Large intestine (tissue), 3 donors: ENCODE results near the gene ATP11B. TPM values are rescaled to one million over a fixed set of nuclear protein-coding genes. Genes with fewer than 3 reads are reported as not detected.

Experiments used
- DNase-seq, 2 donors: peaks; one replicate each; pipeline versions ENCODE4 v3.0.0 to v3.0.0-alpha.2; 2013
- H3K27ac ChIP-seq: one replicate; pipeline ENCODE4 v1.5.1; 2013; ENCODE audit warnings: low read length
- H3K27me3 ChIP-seq: 2 replicates; pipeline ENCODE4 v1.6.1; 2013; ENCODE audit warnings: low read length; ENCODE audit not compliant: control insufficient read depth, insufficient read depth
- H3K36me3 ChIP-seq: 2 replicates; pipeline ENCODE4 v1.6.1; 2013; ENCODE audit warnings: low read length; ENCODE audit not compliant: control insufficient read depth, insufficient read depth
- H3K4me1 ChIP-seq: one replicate; pipeline ENCODE4 v1.6.1; 2013; ENCODE audit warnings: low read length; ENCODE audit not compliant: control insufficient read depth, insufficient read depth
- H3K4me3 ChIP-seq: one replicate; pipeline ENCODE4 v1.5.1; 2013; ENCODE audit warnings: low read length
- H3K9me3 ChIP-seq: one replicate; pipeline ENCODE4 v1.6.1; 2013; ENCODE audit warnings: mild to moderate bottlenecking, low read depth, low read length, moderate library complexity; ENCODE audit not compliant: control insufficient read depth
- WGBS: methylation state at CpG from one replicate; pipeline ENCODE4 v1.1.5; 2013; ENCODE audit warnings: low lambda C conversion rate; ENCODE audit not compliant: insufficient coverage; 5-methylcytosine and 5-hydroxymethylcytosine counted together
- polyA plus RNA-seq: library from polyadenylated mRNA; unstranded; fragments of 120-200 nt; gene quantifications from one replicate; pipeline ENCODE4 v1.2.1, GENCODE V29; 2013

Gene ATP11B
- polyA plus RNA-seq, 1 donor = 48.5 TPM

- no peak for DNase-seq
- WGBS = 60% methylated on average over 1 of the region's 6 CpGs
These were observed 174.2 kb downstream of the ATP11B start for GRCh38 chr3:182967218-182968204.

GRCh38 chr3:182969277-182969676 lies 176.0 kb downstream of the ATP11B start:
- H3K4me3 ChIP-seq = no peak overlapping the region
- peaks cover 15% of the 10 kb centered on the region for H3K4me1 ChIP-seq
- no peaks in the 10 kb centered on the region for H3K27me3 ChIP-seq
- H3K9me3 ChIP-seq = no peaks in the 10 kb centered on the region
- no peak for DNase-seq
- H3K27ac ChIP-seq = no peak overlapping the region
- H3K36me3 ChIP-seq = no peaks in the 10 kb centered on the region

More at GRCh38 chr3:182967218-182968204, 174.2 kb downstream of the ATP11B start:
- Histone ChIP-seq H3K4me1 (peaks cover 15% of the 10 kb centered on the region), H3K27ac (no peak overlapping the region), H3K9me3 (no peaks in the 10 kb centered on the region), H3K36me3 (peaks cover 6% of the 10 kb centered on the region), H3K27me3 (no peaks in the 10 kb centered on the region), H3K4me3 (no peak overlapping the region)

DNA sequence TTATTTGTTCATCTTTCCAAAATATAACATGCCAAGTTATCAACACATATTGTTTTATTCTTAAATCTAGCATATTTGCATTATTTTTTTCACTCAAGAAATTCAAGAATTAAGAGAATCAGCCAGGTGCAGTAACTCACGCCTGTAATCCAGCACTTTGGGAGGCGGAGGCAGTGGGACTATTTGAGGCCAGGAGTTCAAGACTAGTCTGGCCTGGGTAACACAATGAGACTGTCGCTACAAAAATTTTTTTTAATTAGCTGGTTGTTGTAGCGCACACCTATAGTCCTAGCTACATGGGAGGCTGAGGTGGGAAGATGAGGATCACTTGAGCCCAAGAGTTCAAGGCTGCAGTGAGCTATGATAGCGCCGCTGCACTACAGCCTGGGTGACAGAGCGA lies 176.5 kb downstream of the ATP11B start:
- Histone ChIP-seq H3K9me3 (no peaks in the 10 kb centered on the region), H3K4me3 (no peak overlapping the region), H3K27ac (peak overlapping the region; percentile 45), H3K4me1 (peaks cover 13% of the 10 kb centered on the region), H3K27me3 (no peaks in the 10 kb centered on the region), H3K36me3 (no peaks in the 10 kb centered on the region)
- no peak for DNase-seq
- 90% methylated on average over 2 of the region's 7 CpGs for WGBS

GRCh38 chr3:182970811-182971418 lies 177.6 kb downstream of the ATP11B start:
- no peaks in the 10 kb centered on the region for H3K27me3 ChIP-seq
- H3K36me3 ChIP-seq = no peaks in the 10 kb centered on the region
- H3K4me3 ChIP-seq = no peak overlapping the region
- H3K9me3 ChIP-seq = no peaks in the 10 kb centered on the region
- peak overlapping the region; percentile 60 for H3K27ac ChIP-seq
- H3K4me1 ChIP-seq = peaks cover 11% of the 10 kb centered on the region
- DNase-seq = peak; percentile 49 to 86
- WGBS = no CpG with 5 or more reads among the region's 3 CpGs

Other genes starting within 250 kb of the ATP11B start
- gene DCUN1D1, start 187.0 kb downstream of the ATP11B start, polyA plus RNA-seq = 40.5 TPM